ENCODE results near the gene C1orf56. TPM values are rescaled to one million over a fixed set of nuclear protein-coding genes. Genes with fewer than 3 reads are reported as not detected.

C1orf56 gene
- polyA plus RNA-seq, 1 donor from 2014 or later = 0.87 TPM

DNA sequence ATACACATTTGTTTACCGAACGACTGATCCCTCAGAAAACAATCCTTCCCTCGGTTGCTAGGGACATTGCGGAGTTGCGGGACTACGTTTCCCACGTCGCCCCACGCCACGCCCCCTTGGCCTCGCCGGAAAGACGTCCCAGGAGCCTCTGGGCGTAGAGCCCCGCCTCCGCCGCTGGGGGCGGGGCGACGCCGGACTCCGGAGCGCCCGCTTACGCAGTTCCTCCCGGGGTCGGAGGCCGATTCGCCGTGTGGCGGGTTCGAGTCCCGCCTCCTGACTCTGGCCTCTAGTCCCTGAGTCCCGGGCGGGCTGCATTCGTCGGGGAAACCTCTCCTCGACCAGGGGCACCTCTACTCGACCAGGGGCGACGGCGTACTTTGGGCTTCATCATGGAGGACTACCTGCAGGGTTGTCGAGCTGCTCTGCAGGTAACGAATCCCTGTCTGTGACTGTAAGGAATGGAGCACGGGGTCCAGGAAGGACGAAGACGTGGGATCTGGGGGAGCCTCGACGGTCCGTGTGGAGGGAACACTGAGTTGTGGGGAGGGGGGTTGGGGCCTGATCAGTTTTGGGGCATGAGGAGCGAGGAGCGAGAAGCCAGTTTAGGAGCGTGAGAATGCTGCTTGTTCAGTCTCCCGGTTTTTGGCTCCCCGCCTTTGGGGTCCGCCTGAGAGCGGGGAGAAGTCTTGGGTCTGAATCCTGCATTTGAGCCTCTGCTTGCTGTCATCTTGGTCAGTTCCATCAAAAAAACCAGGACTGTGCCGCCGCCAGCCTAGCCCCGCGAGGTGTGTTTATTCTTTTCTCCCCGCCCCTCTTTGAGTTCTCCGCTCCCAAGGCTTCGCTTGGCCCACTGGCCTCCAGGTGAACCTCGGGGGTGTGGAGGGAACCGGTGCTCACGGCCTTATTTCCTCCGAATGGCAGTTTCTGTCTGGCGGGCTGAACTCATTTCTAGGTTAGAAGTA lies 39.0 kb upstream of the C1orf56 start, which contains the start of gene PRUNE1 (continued):
- TF ChIP-seq, protein P1, sequence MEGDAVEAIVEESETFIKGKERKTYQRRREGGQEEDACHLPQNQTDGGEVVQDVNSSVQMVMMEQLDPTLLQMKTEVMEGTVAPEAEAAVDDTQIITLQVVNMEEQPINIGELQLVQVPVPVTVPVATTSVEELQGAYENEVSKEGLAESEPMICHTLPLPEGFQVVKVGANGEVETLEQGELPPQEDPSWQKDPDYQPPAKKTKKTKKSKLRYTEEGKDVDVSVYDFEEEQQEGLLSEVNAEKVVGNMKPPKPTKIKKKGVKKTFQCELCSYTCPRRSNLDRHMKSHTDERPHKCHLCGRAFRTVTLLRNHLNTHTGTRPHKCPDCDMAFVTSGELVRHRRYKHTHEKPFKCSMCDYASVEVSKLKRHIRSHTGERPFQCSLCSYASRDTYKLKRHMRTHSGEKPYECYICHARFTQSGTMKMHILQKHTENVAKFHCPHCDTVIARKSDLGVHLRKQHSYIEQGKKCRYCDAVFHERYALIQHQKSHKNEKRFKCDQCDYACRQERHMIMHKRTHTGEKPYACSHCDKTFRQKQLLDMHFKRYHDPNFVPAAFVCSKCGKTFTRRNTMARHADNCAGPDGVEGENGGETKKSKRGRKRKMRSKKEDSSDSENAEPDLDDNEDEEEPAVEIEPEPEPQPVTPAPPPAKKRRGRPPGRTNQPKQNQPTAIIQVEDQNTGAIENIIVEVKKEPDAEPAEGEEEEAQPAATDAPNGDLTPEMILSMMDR (IDR thresholded peaks at IDR 0.05; ENCODE audit: poor library complexity, severe bottlenecking) = no peak

DNA sequence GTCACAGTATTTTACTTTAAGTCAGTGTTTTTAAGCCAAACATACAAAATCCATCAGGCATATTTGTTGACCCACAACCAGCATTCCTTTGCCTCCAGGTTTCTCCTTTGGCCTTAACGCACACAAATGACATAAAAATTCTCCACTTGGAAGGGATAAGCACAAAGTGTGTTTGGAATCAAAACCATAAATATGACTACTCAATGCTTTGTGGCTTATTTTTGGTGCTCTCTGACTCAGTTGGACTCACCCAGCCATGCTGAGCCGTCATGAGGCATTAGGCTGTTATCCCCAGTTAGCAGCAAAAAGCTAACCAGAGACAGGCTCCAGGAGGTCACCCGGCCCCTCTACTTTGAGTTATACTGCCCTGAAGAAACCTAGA lies 38.4 kb upstream of the C1orf56 start:
- peak overlapping the region; percentile 74 for H3K9ac ChIP-seq (ENCODE audit: low read length)
- H3K4me3 ChIP-seq (ENCODE audit: low read length) = peak overlapping the region; percentile 76
- H3K4me2 ChIP-seq (ENCODE audit: low read length) = peak overlapping the region; percentile 79
- H2AFZ ChIP-seq (ENCODE audit: low read depth, low read length) = peak overlapping the region; percentile 100
- no peak overlapping the region for H3K27ac ChIP-seq (ENCODE audit: low read length)
- H3K36me3 ChIP-seq (ENCODE audit: insufficient read depth, low read length) = no peaks in the 10 kb centered on the region
- peaks cover 22% of the 10 kb centered on the region for H3K79me2 ChIP-seq (replicated peaks; ENCODE audit: insufficient read depth, low read length)
- H3K27me3 ChIP-seq (ENCODE audit: insufficient read depth, low read depth, low read length) = no peaks in the 10 kb centered on the region
- no peaks in the 10 kb centered on the region for H4K20me1 ChIP-seq (ENCODE audit: insufficient read depth)
- no peaks in the 10 kb centered on the region for H3F3A ChIP-seq (ENCODE audit: insufficient read depth, low read length, poor library complexity, severe bottlenecking)
- no peaks in the 10 kb centered on the region for H3K9me3 ChIP-seq (ENCODE audit: low read length)
- H3K9me2 ChIP-seq (ENCODE audit: insufficient read depth, low read length) = no peaks in the 10 kb centered on the region
- TF ChIP-seq RAD21 (conservative IDR thresholded peaks at IDR 0.05) (no peak), EZH2 (IDR thresholded peaks at IDR 0.05; ENCODE audit: borderline replicate concordance, insufficient read depth, low read length, poor library complexity, severe bottlenecking) (no peak), MXI1 (conservative IDR thresholded peaks at IDR 0.05; ENCODE audit: poor library complexity, severe bottlenecking) (no peak), EP300 (conservative IDR thresholded peaks at IDR 0.05; ENCODE audit: poor library complexity, severe bottlenecking) (no peak), TAF1 (IDR thresholded peaks at IDR 0.05; ENCODE audit: low read depth) (no peak), POLR2AphosphoS5 (IDR thresholded peaks at IDR 0.05) (no peak), SMC3 (conservative IDR thresholded peaks at IDR 0.05; ENCODE audit: poor library complexity) (no peak)
- TF ChIP-seq, protein P1 (IDR thresholded peaks at IDR 0.05; ENCODE audit: poor library complexity, severe bottlenecking) = no peak
- TF ChIP-seq, protein P2, sequence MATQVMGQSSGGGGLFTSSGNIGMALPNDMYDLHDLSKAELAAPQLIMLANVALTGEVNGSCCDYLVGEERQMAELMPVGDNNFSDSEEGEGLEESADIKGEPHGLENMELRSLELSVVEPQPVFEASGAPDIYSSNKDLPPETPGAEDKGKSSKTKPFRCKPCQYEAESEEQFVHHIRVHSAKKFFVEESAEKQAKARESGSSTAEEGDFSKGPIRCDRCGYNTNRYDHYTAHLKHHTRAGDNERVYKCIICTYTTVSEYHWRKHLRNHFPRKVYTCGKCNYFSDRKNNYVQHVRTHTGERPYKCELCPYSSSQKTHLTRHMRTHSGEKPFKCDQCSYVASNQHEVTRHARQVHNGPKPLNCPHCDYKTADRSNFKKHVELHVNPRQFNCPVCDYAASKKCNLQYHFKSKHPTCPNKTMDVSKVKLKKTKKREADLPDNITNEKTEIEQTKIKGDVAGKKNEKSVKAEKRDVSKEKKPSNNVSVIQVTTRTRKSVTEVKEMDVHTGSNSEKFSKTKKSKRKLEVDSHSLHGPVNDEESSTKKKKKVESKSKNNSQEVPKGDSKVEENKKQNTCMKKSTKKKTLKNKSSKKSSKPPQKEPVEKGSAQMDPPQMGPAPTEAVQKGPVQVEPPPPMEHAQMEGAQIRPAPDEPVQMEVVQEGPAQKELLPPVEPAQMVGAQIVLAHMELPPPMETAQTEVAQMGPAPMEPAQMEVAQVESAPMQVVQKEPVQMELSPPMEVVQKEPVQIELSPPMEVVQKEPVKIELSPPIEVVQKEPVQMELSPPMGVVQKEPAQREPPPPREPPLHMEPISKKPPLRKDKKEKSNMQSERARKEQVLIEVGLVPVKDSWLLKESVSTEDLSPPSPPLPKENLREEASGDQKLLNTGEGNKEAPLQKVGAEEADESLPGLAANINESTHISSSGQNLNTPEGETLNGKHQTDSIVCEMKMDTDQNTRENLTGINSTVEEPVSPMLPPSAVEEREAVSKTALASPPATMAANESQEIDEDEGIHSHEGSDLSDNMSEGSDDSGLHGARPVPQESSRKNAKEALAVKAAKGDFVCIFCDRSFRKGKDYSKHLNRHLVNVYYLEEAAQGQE (IDR thresholded peaks at IDR 0.05; ENCODE audit: borderline replicate concordance) = no peak
